PC-9 (cell line): ENCODE data around the gene PTPRO. TPM values are rescaled to one million over a fixed set of nuclear protein-coding genes. Genes with fewer than 3 reads are reported as not detected.

Experiments used
- BruUV-seq: library from RNA; stranded (reverse); fragments of 400-500 nt; replicated peaks from 2 replicates; lab custom pipeline; 2021; lab: Mats Ljungman, UMichigan
- CTCF ChIA-PET: fragments of 300-600 bp; sonication (Branson Sonifier 250); formaldehyde crosslinking; loops from one replicate; lab custom pipeline; 2022; ENCODE audit warnings: antibody characterized with exemption; lab: Charles Lee
- POLR2A ChIA-PET: fragments of 300-600 bp; sonication (Branson Sonifier 250); formaldehyde crosslinking; loops from one replicate; lab custom pipeline; 2022; ENCODE audit warnings: antibody characterized with exemption; ENCODE audit not compliant: unreplicated experiment; lab: Charles Lee
- DNase-seq, 2 experiments: peaks; one replicate each; pipeline versions ENCODE4 v3.0.0 to v3.0.0-alpha.2; 2015 to 2022; ENCODE audit warnings: mixed read lengths in 1 of 2
- H2AFZ ChIP-seq: fragments of 200-600 bp; sonication (generic); 2 replicates; pipeline ENCODE4 v1.8.1; 2017; ENCODE audit warnings: antibody characterized with exemption
- H3F3A ChIP-seq: fragments of 200-600 bp; sonication (generic); 2 replicates; pipeline ENCODE4 v1.8.1; 2017; ENCODE audit warnings: antibody characterized with exemption, mild to moderate bottlenecking, low read depth; ENCODE audit not compliant: insufficient read depth
- H3K27ac ChIP-seq: fragments of 200-600 bp; sonication (generic); 2 replicates; pipeline ENCODE4 v1.6.1; 2016; ENCODE audit warnings: mixed run types
- H3K27me3 ChIP-seq: fragments of 200-600 bp; sonication (generic); 2 replicates; pipeline ENCODE4 v1.6.1; 2016; ENCODE audit warnings: low read depth, mixed run types; ENCODE audit not compliant: insufficient read depth
- H3K36me3 ChIP-seq: fragments of 200-600 bp; sonication (generic); 2 replicates; pipeline ENCODE4 v1.6.1; 2016; ENCODE audit warnings: low read depth, mixed run types
- H3K4me1 ChIP-seq: fragments of 200-600 bp; sonication (generic); replicated peaks from 2 replicates; pipeline ENCODE4 v1.6.1; 2016; ENCODE audit warnings: mixed run types; ENCODE audit not compliant: insufficient read depth
- H3K4me2 ChIP-seq: fragments of 200-600 bp; sonication (generic); 2 replicates; pipeline ENCODE4 v1.6.1; 2017; ENCODE audit warnings: mixed run types
- H3K4me3 ChIP-seq: fragments of 200-600 bp; sonication (generic); 2 replicates; pipeline ENCODE4 v1.6.1; 2016; ENCODE audit warnings: mixed run types
- H3K79me2 ChIP-seq: fragments of 200-600 bp; sonication (generic); 2 replicates; pipeline ENCODE4 v1.6.1; 2017; ENCODE audit warnings: low read depth, mixed run types
- H3K9me2 ChIP-seq: fragments of 200-600 bp; sonication (generic); 2 replicates; pipeline ENCODE4 v1.8.1; 2017; ENCODE audit warnings: mild to moderate bottlenecking; ENCODE audit not compliant: insufficient read depth
- H3K9me3 ChIP-seq: fragments of 200-600 bp; sonication (generic); 2 replicates; pipeline ENCODE4 v1.8.1; 2016; ENCODE audit warnings: low read depth; ENCODE audit not compliant: insufficient read depth
- H4K20me1 ChIP-seq: fragments of 200-600 bp; sonication (generic); 2 replicates; pipeline ENCODE4 v1.8.1; 2017; ENCODE audit not compliant: insufficient read depth
- EZH2 ChIP-seq: fragments of 200-600 bp; sonication (generic); IDR thresholded peaks from 2 replicates; pipeline ENCODE4 v1.8.0; 2017; ENCODE audit warnings: antibody characterized with exemption, low read depth
- intact Hi-C: fragments of 100-400 bp; cut with micrococcal nuclease; formaldehyde crosslinking; loops from one replicate; pipeline ENCODE4 v1.10.0; 2022; ENCODE audit not compliant: unreplicated experiment
- total RNA-seq: library from RNA; stranded (reverse); gene quantifications from 2 replicates; pipeline ENCODE4 v1.2.3, GENCODE V29; 2021
- TF ChIP-seq, protein P1 (sequence below): fragments of 200-600 bp; sonication (generic); conservative IDR thresholded peaks from 2 replicates; pipeline ENCODE4 v1.6.1; 2017; ENCODE audit warnings: mixed run types, antibody characterized with exemption, mild to moderate bottlenecking, moderate library complexity

Gene PTPRO
- total RNA-seq, 1 experiment from 2014 or later: not detected

DNA sequence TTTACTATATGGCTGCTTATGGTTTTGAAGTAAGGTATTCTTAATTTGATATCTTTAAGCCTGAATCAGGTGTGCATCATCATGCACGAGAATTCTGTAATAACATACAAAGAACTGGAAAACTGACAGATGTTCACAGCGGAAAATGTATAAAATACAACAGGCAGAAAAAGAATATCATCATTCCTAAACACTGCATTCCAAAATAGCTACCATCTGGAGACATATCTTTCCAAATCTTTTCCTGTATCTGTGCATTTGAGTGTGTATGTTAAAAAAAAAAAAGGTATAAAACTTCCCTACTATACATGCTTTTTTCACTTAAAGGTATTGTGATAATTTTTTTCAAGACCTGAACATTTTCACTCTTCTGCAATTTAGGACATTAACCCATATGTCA is 13.7 kb downstream of the PTPRO start:
- Histone ChIP-seq H4K20me1 (no peaks in the 10 kb centered on the region), H2AFZ (no peak overlapping the region), H3K27me3 (no peaks in the 10 kb centered on the region), H3K27ac (no peak overlapping the region), H3K9me2 (no peaks in the 10 kb centered on the region), H3K79me2 (no peaks in the 10 kb centered on the region), H3F3A (no peaks in the 10 kb centered on the region), H3K4me1 (0 out of 2 replicates have a peak, but pooled peaks cover 10% of the 10 kb centered on the region), H3K4me2 (no peak overlapping the region), H3K36me3 (no peaks in the 10 kb centered on the region), H3K9me3 (no peaks in the 10 kb centered on the region), H3K4me3 (no peak overlapping the region)
- no TSS peak for BruUV-seq
- CTCF ChIA-PET: no interaction called here
- DNase-seq: no peak
- TF ChIP-seq, protein P1, sequence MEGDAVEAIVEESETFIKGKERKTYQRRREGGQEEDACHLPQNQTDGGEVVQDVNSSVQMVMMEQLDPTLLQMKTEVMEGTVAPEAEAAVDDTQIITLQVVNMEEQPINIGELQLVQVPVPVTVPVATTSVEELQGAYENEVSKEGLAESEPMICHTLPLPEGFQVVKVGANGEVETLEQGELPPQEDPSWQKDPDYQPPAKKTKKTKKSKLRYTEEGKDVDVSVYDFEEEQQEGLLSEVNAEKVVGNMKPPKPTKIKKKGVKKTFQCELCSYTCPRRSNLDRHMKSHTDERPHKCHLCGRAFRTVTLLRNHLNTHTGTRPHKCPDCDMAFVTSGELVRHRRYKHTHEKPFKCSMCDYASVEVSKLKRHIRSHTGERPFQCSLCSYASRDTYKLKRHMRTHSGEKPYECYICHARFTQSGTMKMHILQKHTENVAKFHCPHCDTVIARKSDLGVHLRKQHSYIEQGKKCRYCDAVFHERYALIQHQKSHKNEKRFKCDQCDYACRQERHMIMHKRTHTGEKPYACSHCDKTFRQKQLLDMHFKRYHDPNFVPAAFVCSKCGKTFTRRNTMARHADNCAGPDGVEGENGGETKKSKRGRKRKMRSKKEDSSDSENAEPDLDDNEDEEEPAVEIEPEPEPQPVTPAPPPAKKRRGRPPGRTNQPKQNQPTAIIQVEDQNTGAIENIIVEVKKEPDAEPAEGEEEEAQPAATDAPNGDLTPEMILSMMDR: no peak
- TF ChIP-seq EZH2: no peak
- intact Hi-C loops: no loop called here
- POLR2A ChIA-PET: no interaction called here

GRCh38 chr12:15336768-15337553 is 14.7 kb downstream of the PTPRO start:
- H2AFZ ChIP-seq: no peak overlapping the region; the same call in 1 of the 2 replicates
- CTCF ChIA-PET: no interaction called here

DNA sequence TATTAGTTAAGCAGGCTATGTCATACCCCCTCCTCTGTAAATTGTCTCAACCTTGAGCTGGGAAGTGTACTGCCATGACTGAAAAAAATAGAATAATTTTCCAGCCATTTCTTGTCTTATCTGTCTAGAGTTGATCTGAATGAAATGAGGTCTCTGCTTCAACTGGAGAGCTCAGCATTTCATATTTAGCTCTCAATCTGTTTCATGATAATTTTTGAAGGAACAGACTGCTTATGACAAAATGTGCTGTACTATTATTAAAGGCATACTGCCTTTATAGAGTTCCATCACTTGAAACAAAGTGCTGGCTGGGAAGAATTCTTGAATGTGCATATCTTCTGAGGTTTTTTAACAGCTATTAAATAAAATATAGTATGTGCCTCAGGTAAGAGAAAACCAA is 19.1 kb downstream of the PTPRO start:
- Histone ChIP-seq H3K9me2 (no peaks in the 10 kb centered on the region), H2AFZ (no peak overlapping the region), H3K4me1 (0 out of 2 replicates have a peak, but pooled peaks cover 10% of the 10 kb centered on the region), H3K4me2 (no peak overlapping the region), H3K79me2 (no peaks in the 10 kb centered on the region), H3K27ac (no peak overlapping the region), H3K4me3 (no peak overlapping the region), H3F3A (no peaks in the 10 kb centered on the region), H4K20me1 (no peaks in the 10 kb centered on the region), H3K27me3 (no peaks in the 10 kb centered on the region), H3K36me3 (no peaks in the 10 kb centered on the region), H3K9me3 (no peaks in the 10 kb centered on the region)
- TF ChIP-seq EZH2: no peak
- TF ChIP-seq, protein P1: no peak
- intact Hi-C loops: no loop called here
- no peak for DNase-seq
- BruUV-seq: no TSS peak
- CTCF ChIA-PET: no interaction called here
- POLR2A ChIA-PET: no interaction called here

More at GRCh38 chr12:15336768-15337553, 14.7 kb downstream of the PTPRO start:
- TF ChIP-seq EZH2: no peak
- TF ChIP-seq, protein P1: no peak
- no peaks in the 10 kb centered on the region for H3K27me3 ChIP-seq
- 0 out of 2 replicates have a peak, but pooled peaks cover 10% of the 10 kb centered on the region for H3K4me1 ChIP-seq
- POLR2A ChIA-PET: no interaction called here
- DNase-seq: peak in 1 of 2 experiments; percentile 1
- no peak overlapping the region for H3K4me3 ChIP-seq
- H3K4me2 ChIP-seq: peak overlapping the region; percentile 35
- no peaks in the 10 kb centered on the region for H3K36me3 ChIP-seq
- no TSS peak for BruUV-seq
- no peaks in the 10 kb centered on the region for H4K20me1 ChIP-seq
- H3K27ac ChIP-seq: no peak overlapping the region
- H3K79me2 ChIP-seq: no peaks in the 10 kb centered on the region
- intact Hi-C loops: no loop called here
- no peaks in the 10 kb centered on the region for H3F3A ChIP-seq
- no peaks in the 10 kb centered on the region for H3K9me2 ChIP-seq
- H3K9me3 ChIP-seq: no peaks in the 10 kb centered on the region
